Measurements from ENCODE around the gene C10orf67. TPM values are rescaled to one million over a fixed set of nuclear protein-coding genes. Genes with fewer than 3 reads are reported as not detected.

C10orf67 gene
- total RNA-seq, 1 experiment from 2014 or later = not detected

DNA sequence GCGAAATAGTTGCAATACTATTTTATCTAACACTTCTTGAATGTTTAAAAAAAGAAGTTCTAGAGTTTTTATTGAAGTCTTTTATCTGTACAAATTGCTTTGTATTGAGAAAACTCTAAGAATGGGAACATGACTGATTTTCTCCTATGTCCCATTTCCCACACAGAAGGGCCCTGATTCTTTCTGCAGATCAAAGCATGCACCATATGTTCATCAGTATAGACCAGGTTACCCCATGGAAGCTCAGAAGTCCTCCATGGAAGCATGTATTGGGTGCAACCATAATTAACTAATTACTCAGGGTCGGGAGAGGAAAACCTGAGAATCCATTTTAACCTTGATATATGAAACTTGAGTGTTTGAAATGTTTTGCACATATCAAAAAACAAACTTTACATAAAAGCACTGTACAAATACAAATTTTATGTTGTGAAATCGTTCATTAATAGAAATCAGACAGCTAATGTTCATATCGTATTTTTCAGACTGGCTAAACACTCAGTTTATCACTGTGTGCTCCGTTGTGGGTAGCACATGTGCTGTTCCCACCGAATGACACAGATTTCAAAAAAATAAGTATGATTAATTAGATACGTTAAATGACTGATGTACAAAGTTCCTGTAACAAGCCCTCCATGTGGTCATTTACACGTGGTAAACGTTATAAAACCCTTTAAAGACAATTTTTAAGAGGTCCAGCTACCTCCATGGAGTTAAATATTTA, 81.0 kb downstream of the C10orf67 start:
- H3T11ph ChIP-seq (ENCODE audit: low read length) = no peak overlapping the region
- H3K27ac ChIP-seq (ENCODE audit: insufficient read length, low read depth, low read length) = no peak overlapping the region
- H4K8ac ChIP-seq (replicated peaks; ENCODE audit: insufficient read length, low read depth, low read length) = no peak overlapping the region
- no peak overlapping the region for H2AK5ac ChIP-seq (ENCODE audit: insufficient read length, low read length)
- H3K23ac ChIP-seq (ENCODE audit: insufficient read length, low read depth, low read length) = no peak overlapping the region
- H3K18ac ChIP-seq (ENCODE audit: insufficient read length, low read depth, low read length) = no peak overlapping the region
- no peaks in the 10 kb centered on the region for H3K79me1 ChIP-seq (ENCODE audit: insufficient read depth, low read depth, low read length, poor library complexity, severe bottlenecking)
- no peaks in the 10 kb centered on the region for H3K4me1 ChIP-seq (ENCODE audit: insufficient read depth, low read length)
- H3K14ac ChIP-seq (ENCODE audit: insufficient read depth, low read length) = no peak overlapping the region
- no peak overlapping the region for H4K91ac ChIP-seq (ENCODE audit: insufficient read length, low read depth, low read length)
- no peaks in the 10 kb centered on the region for H3K9me3 ChIP-seq (ENCODE audit: control insufficient read depth, low read depth, low read length)
- no peak overlapping the region for H3K4ac ChIP-seq (ENCODE audit: low read depth, low read length)
- no peak overlapping the region for H2BK5ac ChIP-seq (ENCODE audit: insufficient read length, low read length)
- H3K9me3 Mint-ChIP-seq = no peaks in the 10 kb centered on the region
- DNase-seq = no peak
- peaks cover 0 to 2% of the 10 kb centered on the region in 2 experiments; a peak in 1 of 4 replicates for H3K4me1 Mint-ChIP-seq
- no peak overlapping the region for H3K9ac ChIP-seq (ENCODE audit: extremely low read depth, insufficient read length, low read length)
- no peak overlapping the region for H2BK12ac ChIP-seq (ENCODE audit: insufficient read length, low read depth, low read length)
- H3K4me3 Mint-ChIP-seq = no peak overlapping the region
- no peak overlapping the region for H2AFZ ChIP-seq (ENCODE audit: low read length)
- WGBS (ENCODE audit: extremely low coverage, insufficient read length, low lambda C conversion rate) = no CpG with 5 or more reads among the region's 9 CpGs
- no peak overlapping the region for H2BK15ac ChIP-seq (ENCODE audit: low read depth, low read length)
- TF ChIP-seq, protein P1, sequence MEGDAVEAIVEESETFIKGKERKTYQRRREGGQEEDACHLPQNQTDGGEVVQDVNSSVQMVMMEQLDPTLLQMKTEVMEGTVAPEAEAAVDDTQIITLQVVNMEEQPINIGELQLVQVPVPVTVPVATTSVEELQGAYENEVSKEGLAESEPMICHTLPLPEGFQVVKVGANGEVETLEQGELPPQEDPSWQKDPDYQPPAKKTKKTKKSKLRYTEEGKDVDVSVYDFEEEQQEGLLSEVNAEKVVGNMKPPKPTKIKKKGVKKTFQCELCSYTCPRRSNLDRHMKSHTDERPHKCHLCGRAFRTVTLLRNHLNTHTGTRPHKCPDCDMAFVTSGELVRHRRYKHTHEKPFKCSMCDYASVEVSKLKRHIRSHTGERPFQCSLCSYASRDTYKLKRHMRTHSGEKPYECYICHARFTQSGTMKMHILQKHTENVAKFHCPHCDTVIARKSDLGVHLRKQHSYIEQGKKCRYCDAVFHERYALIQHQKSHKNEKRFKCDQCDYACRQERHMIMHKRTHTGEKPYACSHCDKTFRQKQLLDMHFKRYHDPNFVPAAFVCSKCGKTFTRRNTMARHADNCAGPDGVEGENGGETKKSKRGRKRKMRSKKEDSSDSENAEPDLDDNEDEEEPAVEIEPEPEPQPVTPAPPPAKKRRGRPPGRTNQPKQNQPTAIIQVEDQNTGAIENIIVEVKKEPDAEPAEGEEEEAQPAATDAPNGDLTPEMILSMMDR (conservative IDR thresholded peaks at IDR 0.05) = no peak
- H3K36me3 Mint-ChIP-seq (ENCODE audit: insufficient read depth in 1 of 3, low read depth in 3 of 3) = no peaks in the 10 kb centered on the region
- H3K27me3 Mint-ChIP-seq (ENCODE audit: low read depth) = peaks cover 18% of the 10 kb centered on the region
- no peak overlapping the region for H2BK20ac ChIP-seq (ENCODE audit: low read depth, low read length, poor library complexity, severe bottlenecking)
- no peaks in the 10 kb centered on the region for H3K23me2 ChIP-seq (ENCODE audit: insufficient read length, low read depth, low read length, poor library complexity, severe bottlenecking)
- no peak overlapping the region for H3K4me2 ChIP-seq (ENCODE audit: insufficient read depth, insufficient read length, low read length)
- no peak overlapping the region for H4K5ac ChIP-seq (ENCODE audit: insufficient read length, low read depth, low read length)
- no peaks in the 10 kb centered on the region for H3K79me2 ChIP-seq (ENCODE audit: insufficient read depth, low read length)
- H2BK120ac ChIP-seq (ENCODE audit: low read depth, low read length, poor library complexity, severe bottlenecking) = no peak overlapping the region
- no peaks in the 10 kb centered on the region for H4K20me1 ChIP-seq (ENCODE audit: control insufficient read depth, insufficient read depth, insufficient read length)
- H3K27me3 ChIP-seq (ENCODE audit: insufficient read depth, low read length) = no peaks in the 10 kb centered on the region
- H3K27ac Mint-ChIP-seq = no peak overlapping the region
- no peak overlapping the region for H3K56ac ChIP-seq (ENCODE audit: insufficient read length, low read depth, low read length)

Data from H9 (cell line).